A549 (cell line): ENCODE results near the gene CAMK2N2. TPM values are rescaled to one million over a fixed set of nuclear protein-coding genes. Genes with fewer than 3 reads are reported as not detected.
A peak's percentile ranks its signal among the peaks of the same experiment; 100 is the strongest.

Experiments
- ATAC-seq, 2 experiments: fragments of 200-7000 bp in 1 of 2; fragments of >200 bp in 1 of 2; cut with Nextera tagmentation in 1 of 2; cut with Tn5 transposase in 1 of 2; 3 replicates each; pipeline versions ENCODE4 v1.8.0 to v1.9.1; 2018 to 2020; ENCODE audit warnings: mild to moderate bottlenecking in 1 of 2, moderate library complexity in 1 of 2
- CTCF ChIA-PET: fragments of 300-600 bp; sonication (Branson Sonifier 250); formaldehyde crosslinking; extraction: SDS; loops from one replicate; lab custom pipeline; 2021; ENCODE audit warnings: antibody characterized with exemption, inconsistent platforms; lab: Yijun Ruan, JAX
- POLR2A ChIA-PET: fragments of 350-600 bp; formaldehyde crosslinking; extraction: SDS; loops from one replicate; lab custom pipeline; 2021; ENCODE audit warnings: antibody characterized with exemption, inconsistent platforms; lab: Yijun Ruan, JAX
- DNase-seq, 2 experiments: peaks; one replicate each; pipeline versions ENCODE4 v3.0.0 to v3.0.0-alpha.2; 2011 to 2016; ENCODE audit warnings: low read depth in 1 of 2, low spot score in 1 of 2
- FAIRE-seq: peaks from 2 replicates; lab custom pipeline; 2011; peaks lifted over from hg19 to GRCh38; lab: Jason Lieb, UNC
- H3K27ac ChIP-seq, 2 experiments: fragments of >200 bp; sonication (Bioruptor Twin); formaldehyde crosslinking; 3 replicates each; pipeline ENCODE4 v1.5.1; 2016 to 2017
- H3K4me1 ChIP-seq: fragments of >200 bp; sonication (Bioruptor Twin); formaldehyde crosslinking; 3 replicates; pipeline ENCODE4 v1.6.1; 2016
- H3K4me2 ChIP-seq: fragments of >200 bp; sonication (Bioruptor Twin); formaldehyde crosslinking; 3 replicates; pipeline ENCODE4 v1.6.1; 2016
- H3K4me3 ChIP-seq: fragments of >200 bp; sonication (Bioruptor Twin); formaldehyde crosslinking; 3 replicates; pipeline ENCODE4 v1.5.1; 2016
- H3K9me3 ChIP-seq: fragments of >200 bp; sonication (Bioruptor Twin); formaldehyde crosslinking; 3 replicates; pipeline ENCODE4 v1.6.1; 2016
- BHLHE40 ChIP-seq: IDR thresholded peaks from 2 replicates; pipeline ENCODE4 v1.6.1; 2012; ENCODE audit warnings: low read depth, low read length, inconsistent platforms
- CHD4 ChIP-seq: fragments of 200-600 bp; sonication (generic); IDR thresholded peaks from 2 replicates; pipeline ENCODE4 v1.6.1; 2016; ENCODE audit warnings: antibody characterized with exemption, mild to moderate bottlenecking, borderline replicate concordance
- GATA3 ChIP-seq: IDR thresholded peaks from 2 replicates; pipeline ENCODE4 v1.6.1; 2012; ENCODE audit warnings: borderline replicate concordance
- HOXA7 ChIP-seq: fragments of 250-450 bp; sonication (Bioruptor Pico); IDR thresholded peaks from 2 replicates; pipeline ENCODE4 v1.5.0; 2020; ENCODE audit warnings: mild to moderate bottlenecking, moderate library complexity
- JUN ChIP-seq, 2 experiments: fragments of >200 bp; sonication (Bioruptor Twin); formaldehyde crosslinking; IDR thresholded peaks; 2 replicates in 1 of 2; 3 replicates in 1 of 2; pipeline ENCODE4 v1.6.1; 2016 to 2017
- KDM1A ChIP-seq: fragments of 200-600 bp; sonication (generic); IDR thresholded peaks from 2 replicates; pipeline ENCODE4 v1.6.1; 2016; ENCODE audit warnings: low read depth, mild to moderate bottlenecking
- MAZ ChIP-seq: fragments of 150-350 bp; IDR thresholded peaks from 2 replicates; pipeline ENCODE4 v1.6.1; 2014; ENCODE audit warnings: antibody characterized with exemption, low read depth, low read length, borderline replicate concordance
- MYC ChIP-seq: IDR thresholded peaks from 2 replicates; pipeline ENCODE4 v1.6.1; 2012; ENCODE audit warnings: mild to moderate bottlenecking, inconsistent platforms, low read length, improper control_type of control experiment, borderline replicate concordance
- RAD21 ChIP-seq, 2 experiments: fragments of >200 bp in 1 of 2; sonication (Bioruptor Twin) in 1 of 2; formaldehyde crosslinking in 1 of 2; IDR thresholded peaks in 1 of 2; conservative IDR thresholded peaks in 1 of 2; 2 replicates in 1 of 2; 3 replicates in 1 of 2; pipeline ENCODE4 v1.6.1; 2012 to 2018; ENCODE audit warnings: inconsistent platforms in 1 of 2
- RARB ChIP-seq: fragments of 250-450 bp; sonication (Bioruptor Pico); IDR thresholded peaks from 2 replicates; pipeline ENCODE4 v1.8.0; 2021; ENCODE audit warnings: mild to moderate bottlenecking, moderate library complexity
- RCOR1 ChIP-seq: fragments of 150-350 bp; IDR thresholded peaks from 2 replicates; pipeline ENCODE4 v1.6.1; 2014; ENCODE audit warnings: antibody characterized with exemption, low read length, low read depth
- SMC3 ChIP-seq: fragments of >200 bp; sonication (Bioruptor Twin); formaldehyde crosslinking; IDR thresholded peaks from 3 replicates; pipeline ENCODE4 v1.6.1; 2018; ENCODE audit warnings: inconsistent platforms
- SREBF2 ChIP-seq: fragments of 450-650 bp; IDR thresholded peaks from 2 replicates; pipeline ENCODE4 v1.6.1; 2014; ENCODE audit warnings: mild to moderate bottlenecking, moderate library complexity
- WGBS: methylation state at CpG from one replicate; pipeline ENCODE4 v1.1.6; 2017; ENCODE audit errors: missing lambda C conversion rate; 5-methylcytosine and 5-hydroxymethylcytosine counted together
- polyA minus RNA-seq: library from RNA; depleted of rRNA, polyadenylated mRNA; stranded (reverse); fragments of >200 nt; gene quantifications from 2 replicates; pipeline ENCODE4 v1.2.3, GENCODE V29; 2011; rRNA and poly(A)+ RNA removed
- polyA plus RNA-seq, 4 experiments: library from polyadenylated mRNA; depleted of rRNA in 3 of 4; stranded (reverse); fragments of >200 nt; fragmentation: RNase III in 1 of 4; extraction: RNeasy Plus Mini Kit Qiagen cat#74134 plus additional on column Dnase treatment in 1 of 4; gene quantifications; 2 replicates in 3 of 4; 3 replicates in 1 of 4; pipeline ENCODE4 v1.2.3, GENCODE V29; 2011 to 2017
- TF ChIP-seq, protein P1 (sequence below): IDR thresholded peaks from 2 replicates; pipeline ENCODE4 v1.6.1; 2012
- TF ChIP-seq, protein P2 (sequence below): fragments of 200-600 bp; sonication (generic); IDR thresholded peaks from 2 replicates; pipeline ENCODE4 v1.6.1; 2016; ENCODE audit warnings: antibody characterized with exemption, mild to moderate bottlenecking, moderate library complexity
- TF ChIP-seq, protein P3 (sequence below): fragments of >200 bp; sonication (Bioruptor Twin); formaldehyde crosslinking; IDR thresholded peaks from 3 replicates; pipeline ENCODE4 v1.5.1; 2016
- TF ChIP-seq, protein P4 (sequence below): IDR thresholded peaks from 2 replicates; pipeline ENCODE4 v1.6.1; 2012
- TF ChIP-seq, protein P5 (sequence below): IDR thresholded peaks from 2 replicates; pipeline ENCODE4 v1.6.1; 2012; ENCODE audit warnings: low read depth, borderline replicate concordance

Gene CAMK2N2
- polyA plus RNA-seq (2011; rRNA removed) (0.05 and 0.20 TPM in 2 replicates), polyA plus RNA-seq (2017; fragmentation: RNase III; extraction: RNeasy Plus Mini Kit Qiagen cat#74134 plus additional on column Dnase treatment) (0.71 to 0.88 TPM (median 0.84 TPM) in 3 replicates), polyA minus RNA-seq (0.78 TPM in 1 of 2 replicates, not detected in the other)
- polyA plus RNA-seq (2012; cell fraction: cytosol; rRNA removed) = 0.34 and 0.47 TPM in 2 replicates
- 0.31 and 0.32 TPM in 2 replicates for polyA plus RNA-seq (2012; cell fraction: nucleus; rRNA removed)

DNA sequence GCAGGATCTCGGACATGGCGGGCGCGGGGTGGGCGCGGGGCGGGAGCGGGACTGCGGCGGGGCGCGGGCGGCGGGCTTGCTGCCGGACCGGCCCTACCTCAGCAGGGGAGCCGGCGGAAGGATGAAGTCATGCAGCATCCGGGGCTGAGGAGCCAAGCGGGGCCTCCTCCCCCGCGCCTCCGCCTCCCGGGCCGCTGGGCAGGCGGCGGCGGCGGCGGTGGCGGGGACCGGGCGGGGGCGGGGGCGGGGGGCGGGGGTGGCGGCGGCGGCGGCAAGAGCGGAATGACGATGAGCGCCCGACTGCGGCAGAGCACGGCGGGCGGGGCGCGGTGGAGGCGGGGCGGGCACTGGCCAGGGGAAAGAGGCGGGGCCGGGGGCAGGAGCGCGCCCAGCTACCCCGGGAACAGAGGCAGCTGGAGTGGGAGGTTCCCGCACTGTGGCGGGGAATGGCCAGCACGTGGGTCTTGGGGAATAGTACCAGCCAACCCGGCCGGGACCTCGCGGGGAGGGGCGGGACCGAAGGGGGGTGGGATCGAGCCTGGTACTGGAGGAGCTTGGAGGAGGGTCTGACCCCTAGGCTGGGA, at the start of gene CAMK2N2:
Gene CAMK2N2, minus strand, starts transcription at position 284 of the 584 bp plus-strand sequence. Its CDS starts 268 bp downstream, at position 16.
- peak within 1 kb of the TSS; percentile 53 for H3K4me3 ChIP-seq
- peaks cover 13% of the 10 kb centered on the region; the same call in 1 of the 3 replicates for H3K4me1 ChIP-seq
- POLR2A ChIA-PET = no interaction called here
- CTCF ChIA-PET = interaction anchor here (0.9 to 5.5 kb wide), 3 partner anchors 11 to 28 kb away, joined by 3 to 27 read pairs (median 3); partner anchors contain the start of gene EEF1AKMT4
- DNase-seq = peak; percentile 68 to 83
- no peak for FAIRE-seq
- ATAC-seq = peak; percentile 74 to 86
- no peaks in the 10 kb centered on the region for H3K9me3 ChIP-seq
- peak within 1 kb of the TSS; percentile 51 to 80; a peak in 4 of 6 replicates for H3K27ac ChIP-seq
- TF ChIP-seq, protein P1, sequence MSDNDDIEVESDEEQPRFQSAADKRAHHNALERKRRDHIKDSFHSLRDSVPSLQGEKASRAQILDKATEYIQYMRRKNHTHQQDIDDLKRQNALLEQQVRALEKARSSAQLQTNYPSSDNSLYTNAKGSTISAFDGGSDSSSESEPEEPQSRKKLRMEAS = peak; percentile 32; the same call in 1 of the 2 replicates
- TF ChIP-seq RCOR1 = no peak
- H3K4me2 ChIP-seq = peak within 1 kb of the TSS; percentile 99
- WGBS = no CpG with 5 or more reads among the region's 67 CpGs

DNA sequence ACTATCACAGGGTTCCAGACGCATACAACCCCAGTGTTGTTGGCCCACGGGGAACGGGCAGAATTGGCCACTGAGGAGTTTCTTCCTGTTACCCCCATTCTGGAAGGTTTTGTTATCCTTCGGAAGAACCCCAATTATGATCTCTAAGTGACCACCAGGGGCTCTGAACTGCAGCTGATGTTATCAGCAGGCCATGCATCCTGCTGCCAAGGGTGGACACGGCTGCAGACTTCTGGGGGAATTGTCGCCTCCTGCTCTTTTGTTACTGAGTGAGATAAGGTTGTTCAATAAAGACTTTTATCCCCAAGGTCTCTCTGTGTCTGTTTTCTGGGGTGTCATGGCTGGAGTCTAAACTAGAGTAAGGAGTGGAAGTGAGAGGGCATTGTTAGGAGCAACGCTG, 47.4 kb upstream of the CAMK2N2 start:
- H3K27ac ChIP-seq = no peak overlapping the region
- FAIRE-seq (no peak), DNase-seq (no peak), ATAC-seq (peak in 1 of 2 experiments; percentile 36; a peak in 2 of 6 replicates)
- CTCF ChIA-PET = no interaction called here
- no peak overlapping the region for H3K4me2 ChIP-seq
- H3K4me1 ChIP-seq = no peaks in the 10 kb centered on the region
- H3K4me3 ChIP-seq = no peak overlapping the region
- no peaks in the 10 kb centered on the region for H3K9me3 ChIP-seq
- POLR2A ChIA-PET = no interaction called here
- TF ChIP-seq, protein P2, sequence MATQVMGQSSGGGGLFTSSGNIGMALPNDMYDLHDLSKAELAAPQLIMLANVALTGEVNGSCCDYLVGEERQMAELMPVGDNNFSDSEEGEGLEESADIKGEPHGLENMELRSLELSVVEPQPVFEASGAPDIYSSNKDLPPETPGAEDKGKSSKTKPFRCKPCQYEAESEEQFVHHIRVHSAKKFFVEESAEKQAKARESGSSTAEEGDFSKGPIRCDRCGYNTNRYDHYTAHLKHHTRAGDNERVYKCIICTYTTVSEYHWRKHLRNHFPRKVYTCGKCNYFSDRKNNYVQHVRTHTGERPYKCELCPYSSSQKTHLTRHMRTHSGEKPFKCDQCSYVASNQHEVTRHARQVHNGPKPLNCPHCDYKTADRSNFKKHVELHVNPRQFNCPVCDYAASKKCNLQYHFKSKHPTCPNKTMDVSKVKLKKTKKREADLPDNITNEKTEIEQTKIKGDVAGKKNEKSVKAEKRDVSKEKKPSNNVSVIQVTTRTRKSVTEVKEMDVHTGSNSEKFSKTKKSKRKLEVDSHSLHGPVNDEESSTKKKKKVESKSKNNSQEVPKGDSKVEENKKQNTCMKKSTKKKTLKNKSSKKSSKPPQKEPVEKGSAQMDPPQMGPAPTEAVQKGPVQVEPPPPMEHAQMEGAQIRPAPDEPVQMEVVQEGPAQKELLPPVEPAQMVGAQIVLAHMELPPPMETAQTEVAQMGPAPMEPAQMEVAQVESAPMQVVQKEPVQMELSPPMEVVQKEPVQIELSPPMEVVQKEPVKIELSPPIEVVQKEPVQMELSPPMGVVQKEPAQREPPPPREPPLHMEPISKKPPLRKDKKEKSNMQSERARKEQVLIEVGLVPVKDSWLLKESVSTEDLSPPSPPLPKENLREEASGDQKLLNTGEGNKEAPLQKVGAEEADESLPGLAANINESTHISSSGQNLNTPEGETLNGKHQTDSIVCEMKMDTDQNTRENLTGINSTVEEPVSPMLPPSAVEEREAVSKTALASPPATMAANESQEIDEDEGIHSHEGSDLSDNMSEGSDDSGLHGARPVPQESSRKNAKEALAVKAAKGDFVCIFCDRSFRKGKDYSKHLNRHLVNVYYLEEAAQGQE = no peak
- TF ChIP-seq, protein P1 = no peak
- TF ChIP-seq, protein P3, sequence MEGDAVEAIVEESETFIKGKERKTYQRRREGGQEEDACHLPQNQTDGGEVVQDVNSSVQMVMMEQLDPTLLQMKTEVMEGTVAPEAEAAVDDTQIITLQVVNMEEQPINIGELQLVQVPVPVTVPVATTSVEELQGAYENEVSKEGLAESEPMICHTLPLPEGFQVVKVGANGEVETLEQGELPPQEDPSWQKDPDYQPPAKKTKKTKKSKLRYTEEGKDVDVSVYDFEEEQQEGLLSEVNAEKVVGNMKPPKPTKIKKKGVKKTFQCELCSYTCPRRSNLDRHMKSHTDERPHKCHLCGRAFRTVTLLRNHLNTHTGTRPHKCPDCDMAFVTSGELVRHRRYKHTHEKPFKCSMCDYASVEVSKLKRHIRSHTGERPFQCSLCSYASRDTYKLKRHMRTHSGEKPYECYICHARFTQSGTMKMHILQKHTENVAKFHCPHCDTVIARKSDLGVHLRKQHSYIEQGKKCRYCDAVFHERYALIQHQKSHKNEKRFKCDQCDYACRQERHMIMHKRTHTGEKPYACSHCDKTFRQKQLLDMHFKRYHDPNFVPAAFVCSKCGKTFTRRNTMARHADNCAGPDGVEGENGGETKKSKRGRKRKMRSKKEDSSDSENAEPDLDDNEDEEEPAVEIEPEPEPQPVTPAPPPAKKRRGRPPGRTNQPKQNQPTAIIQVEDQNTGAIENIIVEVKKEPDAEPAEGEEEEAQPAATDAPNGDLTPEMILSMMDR = no peak
- TF ChIP-seq MYC = no peak
- TF ChIP-seq GATA3 = no peak
- TF ChIP-seq MAZ = no peak
- no peak for TF ChIP-seq HOXA7 (CRISPR knock-in tag)
- no peak for TF ChIP-seq JUN (IDR thresholded peaks at IDR 0.05)
- TF ChIP-seq BHLHE40 = no peak
- TF ChIP-seq SREBF2 = no peak
- TF ChIP-seq, protein P4, sequence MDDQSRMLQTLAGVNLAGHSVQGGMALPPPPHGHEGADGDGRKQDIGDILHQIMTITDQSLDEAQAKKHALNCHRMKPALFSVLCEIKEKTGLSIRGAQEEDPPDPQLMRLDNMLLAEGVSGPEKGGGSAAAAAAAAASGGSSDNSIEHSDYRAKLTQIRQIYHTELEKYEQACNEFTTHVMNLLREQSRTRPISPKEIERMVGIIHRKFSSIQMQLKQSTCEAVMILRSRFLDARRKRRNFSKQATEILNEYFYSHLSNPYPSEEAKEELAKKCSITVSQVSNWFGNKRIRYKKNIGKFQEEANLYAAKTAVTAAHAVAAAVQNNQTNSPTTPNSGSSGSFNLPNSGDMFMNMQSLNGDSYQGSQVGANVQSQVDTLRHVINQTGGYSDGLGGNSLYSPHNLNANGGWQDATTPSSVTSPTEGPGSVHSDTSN = no peak
- TF ChIP-seq CHD4 = no peak
- TF ChIP-seq, protein P5, sequence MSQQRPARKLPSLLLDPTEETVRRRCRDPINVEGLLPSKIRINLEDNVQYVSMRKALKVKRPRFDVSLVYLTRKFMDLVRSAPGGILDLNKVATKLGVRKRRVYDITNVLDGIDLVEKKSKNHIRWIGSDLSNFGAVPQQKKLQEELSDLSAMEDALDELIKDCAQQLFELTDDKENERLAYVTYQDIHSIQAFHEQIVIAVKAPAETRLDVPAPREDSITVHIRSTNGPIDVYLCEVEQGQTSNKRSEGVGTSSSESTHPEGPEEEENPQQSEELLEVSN = no peak
- TF ChIP-seq RAD21 (conservative IDR thresholded peaks at IDR 0.05 in 1 of 2, IDR thresholded peaks at IDR 0.05 in 1 of 2) = no peak
- no peak for TF ChIP-seq RARB
- no peak for TF ChIP-seq SMC3
- no peak for TF ChIP-seq KDM1A
- 90% methylated on average over 7 of the region's 7 CpGs for WGBS
